Measurements from ENCODE around the gene PLIN5. TPM values are rescaled to one million over a fixed set of nuclear protein-coding genes. Genes with fewer than 3 reads are reported as not detected.

Gene PLIN5
- total and polyA plus RNA-seq, 2 donors (not counting 1 experiment from before 2014, with no cell fraction given): not detected

DNA sequence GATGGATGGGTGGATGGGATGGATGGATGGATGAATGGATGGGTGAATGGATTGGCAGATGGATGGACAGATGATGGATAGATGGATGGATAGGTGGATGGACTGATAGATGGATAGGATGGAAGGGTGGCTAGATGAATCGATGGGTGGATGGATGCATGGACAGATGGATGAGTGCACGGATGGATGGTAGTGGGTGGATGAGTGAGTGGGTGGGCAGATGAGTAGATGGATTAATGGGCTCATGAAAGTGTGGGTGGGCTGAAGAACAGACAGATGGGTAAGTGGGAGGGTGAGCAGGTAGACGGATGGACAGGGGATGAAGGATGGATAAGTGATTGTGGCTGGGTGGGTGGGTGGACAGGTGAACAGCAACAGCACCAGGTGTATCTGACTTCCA, 18.8 kb upstream of the PLIN5 start:
- H3K27me3 ChIP-seq (ENCODE audit: control insufficient read depth, insufficient read depth, low read length): no peaks in the 10 kb centered on the region
- no peak overlapping the region for H3K4me2 ChIP-seq (ENCODE audit: extremely low read depth, insufficient read depth, low read length)
- no peaks in the 10 kb centered on the region for H3K36me3 ChIP-seq (ENCODE audit: control insufficient read depth, insufficient read depth, low read length)
- no peaks in the 10 kb centered on the region for H3K9me3 ChIP-seq (ENCODE audit: control insufficient read depth, insufficient read depth, low read depth, low read length)
- H3K4me3 ChIP-seq (replicated peaks in 1 of 4; ENCODE audit: control extremely low read depth in 1 of 4, insufficient read depth in 1 of 4, low read depth in 3 of 4, low read length in 4 of 4): no peak overlapping the region
- H3K9ac ChIP-seq (ENCODE audit: insufficient read depth, low read length): no peak overlapping the region
- no peak for DNase-seq (ENCODE audit: low read depth in 2 of 2)
- no peak overlapping the region for H3K27ac ChIP-seq (ENCODE audit: insufficient read depth, low read length)
- no peaks in the 10 kb centered on the region for H3K79me2 ChIP-seq (ENCODE audit: control insufficient read depth, insufficient read depth, low read length)
- no peak overlapping the region for H2AFZ ChIP-seq (ENCODE audit: low read length)
- H3K4me1 ChIP-seq (ENCODE audit: control insufficient read depth, extremely low read depth, insufficient read depth, low read length): no peaks in the 10 kb centered on the region
- no peaks in the 10 kb centered on the region for H4K20me1 ChIP-seq (ENCODE audit: control insufficient read depth, extremely low read depth, insufficient read depth, low read length)
- no peak for TF ChIP-seq EZH2 (IDR thresholded peaks at IDR 0.05; ENCODE audit: low read length, missing control alignments)
- no peak for TF ChIP-seq CTCF (conservative IDR thresholded peaks at IDR 0.05 in 1 of 2, IDR thresholded peaks at IDR 0.05 in 1 of 2; ENCODE audit: low read depth in 1 of 2, low read length in 2 of 2)

DNA sequence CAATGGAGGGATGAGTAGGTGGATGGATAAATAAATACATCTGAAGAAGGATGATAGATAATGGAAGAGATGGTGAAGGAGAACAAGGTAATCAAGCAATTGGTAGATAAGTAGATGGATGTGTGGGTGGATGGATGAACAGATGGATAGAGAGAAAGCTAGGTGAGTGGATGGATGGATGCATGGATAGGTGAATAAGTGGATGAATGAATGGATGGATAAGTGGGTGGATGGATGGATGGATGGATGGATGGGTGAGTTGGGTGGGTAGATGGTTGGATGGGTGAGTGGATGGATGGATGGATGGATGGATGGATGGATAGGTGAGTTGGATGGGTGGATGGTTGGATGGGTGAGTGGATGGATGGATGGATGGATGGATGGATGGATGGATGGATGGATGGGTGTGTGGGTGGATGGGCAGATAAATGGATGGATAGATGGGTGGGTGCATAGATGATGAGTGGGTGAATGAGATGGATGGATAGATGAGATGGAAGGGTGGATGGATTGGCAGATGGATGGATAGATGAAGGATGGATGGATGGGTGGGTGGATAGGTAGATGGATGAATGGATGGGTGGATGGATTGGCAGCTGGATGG, 18.2 kb upstream of the PLIN5 start:
- TF ChIP-seq EZH2 (IDR thresholded peaks at IDR 0.05; ENCODE audit: low read length, missing control alignments) (no peak), CTCF (conservative IDR thresholded peaks at IDR 0.05 in 1 of 2, IDR thresholded peaks at IDR 0.05 in 1 of 2; ENCODE audit: low read depth in 1 of 2, low read length in 2 of 2) (no peak)
- no peak overlapping the region for H3K27ac ChIP-seq (ENCODE audit: insufficient read depth, low read length)
- H2AFZ ChIP-seq (ENCODE audit: low read length): no peak overlapping the region
- no peaks in the 10 kb centered on the region for H4K20me1 ChIP-seq (ENCODE audit: control insufficient read depth, extremely low read depth, insufficient read depth, low read length)
- no peaks in the 10 kb centered on the region for H3K36me3 ChIP-seq (ENCODE audit: control insufficient read depth, insufficient read depth, low read length)
- H3K9ac ChIP-seq (ENCODE audit: insufficient read depth, low read length): no peak overlapping the region
- no peaks in the 10 kb centered on the region for H3K27me3 ChIP-seq (ENCODE audit: control insufficient read depth, insufficient read depth, low read length)
- H3K4me1 ChIP-seq (ENCODE audit: control insufficient read depth, extremely low read depth, insufficient read depth, low read length): no peaks in the 10 kb centered on the region
- H3K9me3 ChIP-seq (ENCODE audit: control insufficient read depth, insufficient read depth, low read depth, low read length): no peaks in the 10 kb centered on the region
- DNase-seq (ENCODE audit: low read depth in 2 of 2): no peak
- no peak overlapping the region for H3K4me3 ChIP-seq (replicated peaks in 1 of 4; ENCODE audit: control extremely low read depth in 1 of 4, insufficient read depth in 1 of 4, low read depth in 3 of 4, low read length in 4 of 4)
- H3K4me2 ChIP-seq (ENCODE audit: extremely low read depth, insufficient read depth, low read length): no peak overlapping the region
- no peaks in the 10 kb centered on the region for H3K79me2 ChIP-seq (ENCODE audit: control insufficient read depth, insufficient read depth, low read length)

GRCh38 chr19:4552525-4552819, 17.4 kb upstream of the PLIN5 start:
- Histone ChIP-seq H3K27me3 (ENCODE audit: control insufficient read depth, insufficient read depth, low read length) (no peaks in the 10 kb centered on the region), H3K27ac (ENCODE audit: insufficient read depth, low read length) (no peak overlapping the region), H4K20me1 (ENCODE audit: control insufficient read depth, extremely low read depth, insufficient read depth, low read length) (no peaks in the 10 kb centered on the region), H3K9me3 (ENCODE audit: control insufficient read depth, insufficient read depth, low read depth, low read length) (no peaks in the 10 kb centered on the region), H3K36me3 (ENCODE audit: control insufficient read depth, insufficient read depth, low read length) (no peaks in the 10 kb centered on the region), H3K79me2 (ENCODE audit: control insufficient read depth, insufficient read depth, low read length) (no peaks in the 10 kb centered on the region), H3K4me1 (ENCODE audit: control insufficient read depth, extremely low read depth, insufficient read depth, low read length) (no peaks in the 10 kb centered on the region), H3K4me3 (replicated peaks in 1 of 4; ENCODE audit: control extremely low read depth in 1 of 4, insufficient read depth in 1 of 4, low read depth in 3 of 4, low read length in 4 of 4) (no peak overlapping the region), H3K9ac (ENCODE audit: insufficient read depth, low read length) (no peak overlapping the region), H3K4me2 (ENCODE audit: extremely low read depth, insufficient read depth, low read length) (no peak overlapping the region), H2AFZ (ENCODE audit: low read length) (no peak overlapping the region)
- no peak for DNase-seq (ENCODE audit: low read depth in 2 of 2)
- TF ChIP-seq EZH2 (IDR thresholded peaks at IDR 0.05; ENCODE audit: low read length, missing control alignments) (no peak), CTCF (conservative IDR thresholded peaks at IDR 0.05 in 1 of 2, IDR thresholded peaks at IDR 0.05 in 1 of 2; ENCODE audit: low read depth in 1 of 2, low read length in 2 of 2) (no peak)
